Kasumi-1 (cell line): ENCODE measurements around the gene AQR.
"Not testable (repeated sequence)": the region's sequence is repeated elsewhere in the genome, so short reads cannot be mapped to it uniquely, and the experiment has no call there.

ENCODE experiments used
- DNase-seq, 2 experiments: peaks; one replicate each; lab custom pipeline; 2025; lab: John Stamatoyannopoulos, UW

AQR gene

DNA sequence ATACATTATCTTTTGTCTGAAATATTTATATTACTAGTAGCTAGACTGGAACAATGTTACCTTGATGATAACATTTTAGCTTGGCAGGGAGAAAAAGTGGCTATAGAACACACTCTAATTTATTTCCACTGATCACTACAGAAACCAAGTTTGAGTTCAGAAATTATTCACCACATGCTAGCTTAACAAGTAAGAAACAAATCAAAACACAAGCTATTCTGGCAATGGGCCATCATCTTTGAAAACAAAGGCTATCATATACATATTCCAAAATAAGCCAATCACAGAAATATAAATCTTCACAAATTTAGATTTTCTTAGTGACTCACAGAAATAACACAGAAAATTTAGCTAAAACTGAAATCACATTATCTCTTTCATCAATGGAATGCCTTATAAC, 17.1 kb downstream of the AQR start:
- DNase-seq, result no peak

DNA sequence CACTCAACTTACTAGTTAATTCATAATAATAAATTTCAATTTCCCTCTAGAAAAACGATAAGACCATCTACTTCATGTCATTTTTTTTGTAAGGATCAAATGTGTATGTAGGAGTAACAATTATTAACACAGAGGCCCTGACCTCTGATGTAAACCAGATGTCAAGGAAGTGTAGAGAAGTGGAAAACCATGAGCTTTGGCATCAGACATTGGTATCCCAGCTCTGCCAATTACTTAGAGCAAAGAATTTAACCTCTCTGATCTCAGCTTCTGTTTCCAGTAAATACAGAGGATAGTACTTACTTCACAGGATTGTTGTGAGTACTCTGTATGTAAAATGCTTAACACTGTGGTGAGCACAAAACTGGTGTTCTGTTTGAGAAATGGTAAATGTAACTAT, 17.5 kb downstream of the AQR start:
- no peak for DNase-seq

DNA sequence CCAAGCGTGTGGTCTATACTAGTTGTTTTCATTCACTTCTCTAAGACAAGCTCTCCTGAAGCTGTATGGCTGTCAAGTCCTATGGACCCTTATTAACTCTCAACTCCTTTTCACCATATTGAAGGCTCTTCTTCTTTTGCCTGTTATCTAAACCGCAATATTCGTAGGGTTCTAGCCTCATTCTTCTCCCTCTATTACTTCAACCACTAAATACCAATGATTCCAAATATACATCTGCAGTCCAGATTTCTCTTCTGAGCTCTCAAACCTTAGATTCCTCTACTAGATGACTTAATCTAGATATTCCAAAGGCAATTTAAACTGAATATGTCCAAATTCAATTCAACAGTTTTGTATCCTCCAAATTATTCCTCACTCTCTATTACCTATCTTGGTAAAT, 24.6 kb downstream of the AQR start:
- DNase-seq, result no peak

DNA sequence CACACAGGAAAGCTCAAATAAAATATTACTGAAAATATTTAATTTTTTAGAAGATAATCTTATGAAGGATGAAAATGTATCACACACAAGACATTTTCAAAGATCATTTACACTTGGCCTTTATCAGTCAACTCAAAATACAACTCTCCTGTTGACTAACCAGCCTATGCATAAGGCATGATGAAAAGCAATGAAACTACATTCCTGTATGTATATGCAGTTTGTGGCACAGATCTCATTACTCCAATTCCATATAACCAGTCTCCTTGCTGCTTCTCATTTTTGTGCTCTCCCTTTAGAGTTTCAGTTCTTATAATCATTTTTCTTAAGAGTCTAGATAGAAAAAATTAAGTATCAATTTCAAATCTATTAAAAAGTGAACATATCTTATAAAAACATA, 25.8 kb downstream of the AQR start:
- no peak for DNase-seq

DNA sequence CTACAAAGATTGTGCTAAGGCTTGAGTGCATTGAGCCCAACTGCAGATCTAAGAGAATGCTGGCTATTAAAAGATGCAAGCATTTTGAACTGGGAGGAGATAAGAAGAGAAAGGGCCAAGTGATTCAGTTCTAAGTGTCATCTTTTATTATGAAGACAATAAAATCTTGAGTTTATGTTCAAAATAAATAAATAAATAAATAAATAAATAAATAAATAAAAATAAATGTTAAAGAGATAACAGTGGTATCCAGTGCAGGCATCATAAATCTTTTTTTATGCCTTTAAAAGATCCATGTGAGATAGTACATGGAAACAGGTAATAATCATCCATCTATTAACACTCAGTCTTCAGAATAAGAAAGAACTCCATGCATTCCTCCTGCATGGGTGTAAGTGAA, 26.3 kb downstream of the AQR start:
- DNase-seq, result not testable (repeated sequence)

DNA sequence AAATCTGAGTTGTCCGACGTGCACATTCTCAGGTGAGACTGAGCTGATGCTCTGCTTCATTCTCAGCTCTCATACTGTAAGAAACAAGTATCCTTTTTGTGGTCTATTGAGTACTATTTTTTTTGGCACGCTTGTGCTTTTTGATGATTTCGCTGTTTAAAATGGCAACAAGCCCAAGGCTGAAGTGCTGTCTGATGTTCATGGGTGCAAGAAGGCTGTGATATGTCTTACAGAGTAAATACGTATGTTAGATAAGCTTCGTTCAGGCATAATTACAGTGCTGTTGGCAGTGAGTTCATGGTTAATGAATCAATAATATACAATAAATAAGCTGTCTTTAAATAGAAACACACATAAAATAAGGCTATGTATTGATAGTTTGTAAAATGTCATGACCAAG, 27.2 kb downstream of the AQR start:
- DNase-seq, result no peak

DNA sequence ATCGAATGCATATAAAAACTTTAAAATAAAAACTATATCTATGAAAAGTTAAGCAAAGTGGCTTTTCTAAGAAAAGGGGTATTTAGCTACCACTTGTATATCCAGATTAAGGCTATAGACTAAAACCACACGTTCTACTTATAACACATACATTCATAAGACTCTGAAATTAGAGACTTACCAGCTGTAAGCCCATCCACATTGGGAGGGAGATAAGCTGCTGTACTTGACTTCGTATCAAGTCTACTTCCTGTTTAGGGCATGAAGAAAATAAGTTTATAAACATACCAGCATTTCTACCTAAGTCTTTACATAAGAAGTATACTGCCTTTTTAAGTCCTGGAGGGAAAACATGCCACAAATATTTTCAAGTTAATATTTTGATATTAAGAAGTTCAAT, 27.7 kb downstream of the AQR start:
- DNase-seq, result no peak

DNA sequence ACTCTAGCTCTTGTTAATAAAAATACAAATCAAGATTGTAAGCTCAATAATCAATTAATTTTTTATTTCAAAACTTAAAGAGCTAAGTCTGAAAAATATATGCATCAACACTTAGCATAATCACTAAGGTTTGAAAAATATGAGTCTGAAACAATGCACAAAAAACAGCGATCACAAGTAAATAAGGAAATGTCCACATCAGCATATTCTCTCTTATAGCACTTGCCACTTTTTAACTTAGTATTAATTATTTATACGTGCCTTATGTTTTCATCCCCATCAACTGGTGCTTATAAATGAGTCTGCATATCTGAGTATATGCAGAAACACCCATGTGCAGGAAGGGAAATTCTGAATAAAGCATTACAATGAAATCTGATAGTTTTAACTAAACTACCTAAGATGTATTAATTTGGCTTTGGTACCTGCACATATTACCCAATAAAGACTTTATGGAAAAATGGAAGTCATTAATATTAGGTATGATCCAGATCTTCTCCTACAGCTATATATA, 28.3 kb downstream of the AQR start:
- no peak for DNase-seq

DNA sequence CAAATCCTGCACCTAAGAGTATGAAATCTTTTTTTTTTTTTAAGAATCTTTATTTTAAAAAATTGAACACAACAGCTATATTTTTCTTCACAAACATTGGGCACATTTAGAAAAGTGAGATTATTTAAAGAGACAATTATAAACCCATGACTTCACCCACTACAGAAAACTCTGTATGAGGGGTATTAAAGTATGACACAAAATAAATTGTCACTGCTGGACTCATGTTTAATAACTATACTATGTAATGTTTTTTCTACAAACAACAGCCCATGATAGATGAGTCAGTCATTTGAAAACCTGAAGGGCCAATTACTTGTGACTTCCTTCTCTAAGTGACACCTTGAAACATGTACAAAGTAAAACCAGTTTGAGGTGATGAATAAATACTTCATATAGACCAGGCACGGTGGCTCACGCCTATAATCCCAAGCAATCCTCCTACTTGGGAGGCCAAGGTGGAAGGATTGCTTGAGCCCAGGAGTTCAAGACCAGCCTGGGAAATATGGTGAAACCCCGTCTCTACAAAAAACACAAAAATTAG, 36.0 kb downstream of the AQR start:
- no peak for DNase-seq

DNA sequence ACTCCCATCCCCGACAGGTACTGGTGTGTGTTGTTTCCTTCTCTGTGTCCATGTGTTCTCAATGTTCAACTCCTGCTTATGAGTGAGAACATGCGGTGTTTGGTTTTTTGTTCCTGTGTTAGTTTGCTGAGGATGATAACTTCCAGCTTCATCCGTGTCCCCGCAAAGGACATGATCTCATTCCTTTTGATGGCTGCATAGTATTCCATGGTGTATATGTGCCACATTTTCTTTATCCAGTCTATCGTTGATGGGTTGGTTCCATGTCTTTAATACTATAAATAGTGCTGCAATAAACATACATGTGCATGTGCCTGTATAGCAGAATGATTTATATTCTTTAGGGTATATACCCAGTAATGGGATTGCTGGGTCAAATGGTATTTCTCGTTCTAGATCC, 41.2 kb downstream of the AQR start:
- not testable (repeated sequence) for DNase-seq

DNA sequence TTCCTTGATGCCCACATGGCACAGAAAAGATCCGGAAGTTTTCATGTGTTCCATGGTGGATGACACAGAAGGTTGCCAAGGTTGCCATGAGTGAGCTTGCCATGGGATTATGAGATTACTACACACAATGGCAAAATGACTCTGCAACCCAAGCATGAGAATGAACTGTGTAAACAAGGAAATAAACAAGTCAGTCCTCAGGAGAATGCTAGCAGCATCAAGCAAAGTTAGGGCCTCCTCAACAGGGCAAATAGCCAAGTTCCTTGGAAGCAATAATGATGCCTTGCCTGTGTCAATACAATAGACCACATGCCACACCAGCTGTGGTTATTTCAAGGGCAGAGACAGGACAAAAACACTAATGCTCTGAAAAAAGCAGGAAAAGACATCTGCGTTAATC, 41.8 kb downstream of the AQR start:
- DNase-seq, result no peak

DNA sequence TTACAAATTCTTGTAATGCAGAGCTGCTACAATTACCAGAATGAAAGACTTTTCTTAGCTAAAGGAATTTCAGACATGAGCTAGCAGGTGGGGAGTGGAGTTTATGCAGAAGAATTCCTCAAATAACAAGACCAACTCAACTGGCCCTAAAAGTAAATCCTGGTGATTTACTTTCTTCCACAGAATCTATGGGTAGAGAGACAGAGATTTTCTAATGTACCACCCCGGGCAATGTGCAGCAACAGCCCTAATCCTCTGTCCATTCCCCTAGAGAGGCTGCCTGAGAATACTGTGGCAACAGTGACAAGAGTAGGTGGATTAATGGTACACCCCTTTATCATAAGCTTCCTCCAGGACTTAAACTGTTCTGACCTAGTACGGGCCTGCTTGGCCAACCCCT, 55.2 kb downstream of the AQR start:
- DNase-seq, result no peak

DNA sequence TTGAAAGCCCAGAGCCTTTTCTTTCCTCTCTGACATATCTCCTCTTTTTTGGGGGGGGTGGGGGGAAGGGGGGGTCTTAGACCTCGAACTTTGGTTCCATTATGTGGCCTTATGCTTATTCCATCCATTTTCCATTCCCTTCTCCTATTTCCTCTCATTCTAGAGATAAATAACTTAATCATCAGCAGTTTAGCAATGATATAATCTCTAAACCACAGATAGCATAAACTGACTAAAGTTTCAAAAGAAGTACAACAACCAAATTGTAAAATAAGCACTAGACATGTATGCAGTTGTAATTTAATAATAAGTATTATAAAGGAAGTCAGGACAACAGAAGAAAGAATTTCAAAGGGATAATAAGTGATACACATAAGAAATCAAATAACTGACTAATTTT, 64.5 kb downstream of the AQR start:
- no peak for DNase-seq

DNA sequence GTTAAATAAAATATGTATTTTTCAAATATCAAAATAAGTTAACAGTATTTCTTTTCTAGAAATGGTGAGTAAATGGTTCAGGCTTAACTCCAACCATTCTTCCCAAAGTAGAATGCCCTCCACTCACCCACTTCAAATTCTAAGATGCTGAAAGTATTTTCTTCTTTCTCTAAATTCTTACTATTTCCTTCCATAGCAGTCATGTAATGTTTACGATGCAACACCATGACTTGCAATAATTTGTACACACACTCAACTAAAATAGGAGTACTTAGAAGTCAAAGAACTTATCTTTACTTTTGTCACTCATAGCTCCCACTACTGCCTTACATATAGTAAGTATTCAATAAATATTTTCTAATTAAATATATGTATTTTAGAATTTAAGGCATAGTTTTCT, 65.0 kb downstream of the AQR start:
- no peak for DNase-seq

DNA sequence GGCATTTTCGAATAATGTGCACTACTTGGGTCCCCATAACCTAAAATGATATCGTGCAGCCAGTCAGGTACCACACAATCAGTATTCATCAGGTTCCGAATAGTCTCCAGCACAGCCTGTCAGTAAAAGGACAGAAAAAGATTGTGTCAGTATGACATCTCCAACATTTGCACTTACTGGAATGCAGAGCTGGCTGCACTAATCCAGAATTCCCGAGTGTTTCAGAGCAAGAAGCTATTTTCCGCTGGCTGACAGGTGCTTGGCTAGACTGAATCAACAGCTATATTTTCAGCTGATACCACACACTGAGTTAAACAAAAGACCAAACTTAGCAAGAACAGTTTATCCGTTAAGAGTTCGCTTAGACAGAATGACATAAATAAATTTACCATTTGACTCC, 68.8 kb downstream of the AQR start:
- DNase-seq, result no peak

DNA sequence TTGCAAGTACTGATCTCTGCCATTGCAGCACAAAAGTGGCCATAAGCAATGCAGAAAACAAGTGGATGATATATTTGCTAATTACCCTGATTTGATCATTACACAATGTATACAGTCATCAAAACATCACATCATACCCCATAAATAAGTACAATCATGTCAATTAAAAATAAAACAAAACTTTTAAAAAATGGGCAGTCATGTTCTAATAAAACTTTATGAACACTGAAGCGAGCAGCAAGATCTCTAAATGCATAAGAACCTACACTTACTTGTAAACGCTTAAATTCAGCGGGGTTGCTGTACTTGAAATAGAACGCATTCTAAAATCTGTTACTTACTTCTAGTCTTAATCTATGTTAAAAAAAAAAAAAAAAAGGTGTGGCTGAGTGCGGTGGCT, 73.4 kb downstream of the AQR start:
- DNase-seq, result no peak

DNA sequence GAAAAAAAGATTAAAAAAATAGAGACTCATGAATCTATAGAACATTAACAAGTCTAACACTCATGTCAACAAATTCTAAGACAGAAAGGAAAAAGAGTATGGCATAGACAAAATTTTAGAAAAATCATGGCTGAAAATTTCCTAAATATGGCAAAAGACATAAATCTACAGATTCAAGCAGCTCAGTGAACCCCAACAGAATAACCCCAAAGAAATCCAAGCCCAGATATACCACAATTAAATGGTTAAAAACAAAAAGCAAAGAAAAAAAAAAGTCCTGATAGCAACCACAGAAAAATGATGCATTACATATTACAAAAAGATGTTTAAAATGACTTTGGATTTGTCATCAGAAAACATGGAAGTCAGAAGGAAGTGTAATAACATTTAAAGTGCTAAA, 75.6 kb downstream of the AQR start:
- no peak for DNase-seq

DNA sequence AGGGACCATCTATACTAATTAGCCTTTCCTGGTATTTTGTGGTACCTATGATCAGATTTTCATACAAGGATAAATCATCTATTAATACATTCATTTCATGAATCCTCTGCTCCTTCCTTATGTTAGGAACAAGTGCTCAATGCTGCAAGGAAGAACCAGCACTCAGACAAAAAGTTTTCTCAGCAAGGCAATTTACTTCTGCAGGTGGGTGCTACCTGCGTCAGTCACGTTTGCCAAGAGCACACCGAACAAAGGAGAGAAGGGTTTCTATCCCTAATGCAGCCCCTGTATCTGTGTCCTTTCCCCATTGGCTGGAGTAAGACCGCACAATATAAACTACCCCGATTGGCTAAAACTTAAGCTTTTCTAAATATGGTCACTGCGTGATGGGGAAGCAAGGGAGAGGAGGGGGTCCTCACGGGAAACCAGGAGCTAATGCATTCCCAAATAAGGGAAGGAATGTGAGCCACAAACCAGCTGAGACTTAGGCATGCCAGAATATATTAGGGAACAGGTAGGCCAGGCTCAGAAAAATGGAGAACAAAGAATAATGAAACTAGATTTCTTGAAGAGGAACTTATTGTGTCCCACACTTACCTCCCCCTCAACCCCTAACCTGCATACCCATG, 76.5 kb downstream of the AQR start:
- no peak for DNase-seq

DNA sequence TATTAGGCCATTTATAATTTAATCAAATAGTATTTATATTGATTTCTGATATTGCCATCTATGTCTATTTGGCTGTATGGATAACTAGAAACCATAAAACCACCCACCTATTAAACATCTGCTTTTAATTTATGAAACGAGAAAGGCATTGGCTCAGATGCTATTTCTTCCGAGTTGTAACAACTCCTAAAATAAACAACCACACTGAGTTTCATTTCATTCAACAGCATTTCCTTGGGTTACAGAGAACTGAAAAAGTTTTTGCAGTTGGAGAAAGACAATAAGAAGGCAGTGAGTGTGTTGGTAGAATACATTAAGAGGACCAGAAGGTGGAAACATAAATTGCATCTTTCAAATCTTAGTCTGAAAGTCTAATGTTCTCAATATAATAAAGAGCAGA, 79.1 kb downstream of the AQR start:
- DNase-seq, result no peak

DNA sequence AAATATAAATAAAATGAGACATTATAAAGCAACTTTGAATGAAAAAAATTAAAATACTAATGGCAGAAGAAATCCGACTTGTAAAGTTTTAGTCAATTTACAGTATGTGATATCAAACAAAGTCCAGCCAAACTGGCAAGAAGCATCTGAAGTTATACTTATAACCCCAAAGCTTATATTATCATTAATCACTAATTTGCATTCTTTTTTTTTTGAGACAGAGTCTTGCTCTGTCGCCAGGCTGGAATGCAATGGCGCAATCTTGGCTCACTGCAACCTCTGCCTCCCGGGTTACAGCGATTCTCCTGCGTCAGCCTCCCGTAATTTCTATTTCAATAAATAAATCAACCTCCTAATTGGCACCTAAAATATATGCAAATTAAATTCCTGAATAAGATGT, 80.1 kb downstream of the AQR start:
- DNase-seq, result no peak

DNA sequence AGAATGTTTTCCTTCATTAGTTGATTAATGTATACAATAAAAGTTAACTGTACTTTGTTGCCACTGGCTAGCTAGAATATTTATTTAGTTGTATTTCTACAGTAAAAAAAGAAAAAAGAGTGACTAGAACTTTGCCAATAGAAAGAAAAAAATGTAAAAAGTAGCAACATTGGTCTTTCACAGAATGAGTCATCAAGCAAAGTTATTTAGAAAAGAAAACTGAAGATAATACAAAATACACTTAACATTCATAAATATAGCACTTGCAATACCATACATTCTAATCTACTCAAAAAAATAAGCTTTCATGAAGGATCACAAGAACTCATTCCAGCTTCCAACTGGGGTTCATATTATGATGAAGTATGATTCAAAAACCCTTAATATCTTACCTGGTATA, 83.4 kb downstream of the AQR start:
- no peak for DNase-seq

DNA sequence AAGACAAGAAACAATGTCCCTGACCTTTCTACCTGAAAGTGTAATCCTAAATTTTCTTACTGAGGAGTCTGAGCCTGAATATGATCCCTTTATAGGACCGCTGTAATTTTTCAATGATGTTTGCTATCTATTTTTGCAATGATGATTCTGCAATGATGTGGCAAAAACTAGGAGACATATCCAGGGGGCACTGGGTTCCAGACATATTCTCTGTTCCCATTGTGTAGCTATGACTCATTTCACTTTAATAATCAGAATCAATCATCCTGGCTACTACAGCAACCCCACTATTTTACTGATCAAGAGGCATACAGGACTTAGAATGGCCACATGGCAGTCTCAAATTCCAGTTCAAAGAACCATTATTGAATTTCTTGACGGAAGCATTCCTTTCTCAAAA, 85.9 kb downstream of the AQR start:
- DNase-seq, result no peak

DNA sequence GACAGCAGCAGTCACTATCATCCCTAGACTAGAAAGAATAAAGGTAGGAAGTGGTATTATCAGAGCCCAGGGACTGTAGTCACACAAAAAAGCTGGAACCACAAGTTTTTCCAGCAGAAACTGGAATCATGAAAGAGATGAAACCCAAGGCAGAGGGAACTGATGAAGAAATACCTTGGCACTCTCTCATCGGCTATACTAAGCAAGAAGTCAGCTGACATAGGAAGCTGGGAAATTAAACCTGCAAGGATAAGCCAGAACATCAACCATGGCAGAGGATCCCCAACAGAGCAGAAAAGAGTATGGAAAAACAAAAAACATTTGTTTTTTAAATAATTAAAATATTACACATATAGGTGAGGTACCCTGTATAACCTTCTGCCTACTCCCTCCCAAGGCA, 86.5 kb downstream of the AQR start:
- no peak for DNase-seq

DNA sequence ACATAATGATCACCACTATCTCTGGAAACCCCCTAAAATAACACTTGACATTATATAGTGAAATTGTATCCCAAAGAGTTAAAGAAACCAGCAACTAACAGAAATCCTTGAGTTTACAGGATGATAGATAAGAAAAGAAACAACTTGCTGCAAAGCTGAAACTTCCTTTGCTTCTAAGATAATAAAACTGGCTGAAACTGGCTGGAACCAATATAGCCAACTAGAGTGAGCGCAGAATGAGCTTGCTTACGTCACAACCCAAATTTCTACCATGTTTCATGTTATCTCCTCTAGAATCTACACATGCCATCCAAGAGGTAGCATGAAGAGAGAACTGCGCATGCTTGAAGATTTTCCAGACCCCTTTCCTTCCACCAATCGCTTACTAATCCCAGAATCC, 90.4 kb downstream of the AQR start:
- no peak for DNase-seq
